GM19351 (cell line): ENCODE results near the gene TEKT3.

Source experiments
- ATAC-seq: cut with Tn5 transposase; IDR thresholded peaks from one replicate; pipeline ENCODE4 v1.9.1; 2021; ENCODE audit warnings: mild to moderate bottlenecking, moderate library complexity; ENCODE audit not compliant: unreplicated experiment

Gene TEKT3

DNA sequence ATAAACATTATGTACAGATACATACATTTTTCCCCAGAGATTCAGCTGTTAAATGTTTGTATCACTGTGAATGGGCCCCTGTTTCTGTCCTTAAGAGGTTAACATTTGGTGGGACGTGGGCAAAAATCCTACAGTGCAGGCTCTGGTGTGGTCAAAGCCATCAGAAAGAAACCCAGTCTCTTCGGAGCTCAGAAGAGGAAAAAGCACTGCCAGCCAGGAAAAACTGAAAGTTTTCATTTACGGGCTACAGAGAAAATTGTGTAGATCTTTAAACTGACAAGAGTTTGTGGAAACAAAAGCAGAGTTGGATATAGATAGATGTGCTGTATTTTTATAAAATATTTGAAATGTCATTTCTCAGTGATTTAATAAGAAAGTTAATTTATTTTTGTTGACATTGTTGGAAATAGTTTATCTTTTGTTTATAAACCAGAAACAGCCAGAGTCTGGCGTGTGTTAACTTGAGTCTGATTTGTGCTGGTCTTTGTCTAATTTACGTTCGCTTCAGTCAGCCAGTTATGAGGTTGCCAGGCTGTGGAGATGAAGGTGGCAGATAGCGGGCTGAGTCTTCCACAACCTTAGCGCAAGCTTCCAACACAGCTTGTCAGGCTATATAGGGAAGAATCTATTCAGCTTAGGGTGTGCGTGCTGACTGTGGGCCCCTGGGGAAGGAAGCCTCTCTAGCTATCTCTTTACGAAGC, 9.5 kb upstream of the TEKT3 start:
- no peak for ATAC-seq

DNA sequence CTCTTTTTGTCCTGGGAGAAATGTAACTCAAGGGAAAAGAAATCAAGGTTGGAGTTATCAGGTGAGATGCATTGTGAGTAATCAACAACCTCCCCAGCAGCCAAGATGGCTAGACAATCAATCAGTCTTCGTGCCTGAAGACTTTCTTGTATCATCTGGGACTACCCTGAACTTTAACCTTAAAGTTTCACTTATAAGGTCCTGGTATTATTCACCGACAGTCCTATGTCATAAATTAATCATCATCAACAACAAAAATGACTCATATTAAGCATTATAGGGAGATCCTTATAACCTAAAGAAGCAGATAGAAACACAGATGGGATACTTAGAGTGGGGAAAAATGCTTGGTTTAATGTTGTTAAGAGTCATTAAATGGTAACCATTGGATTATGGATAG, 7.7 kb upstream of the TEKT3 start:
- ATAC-seq: no peak

DNA sequence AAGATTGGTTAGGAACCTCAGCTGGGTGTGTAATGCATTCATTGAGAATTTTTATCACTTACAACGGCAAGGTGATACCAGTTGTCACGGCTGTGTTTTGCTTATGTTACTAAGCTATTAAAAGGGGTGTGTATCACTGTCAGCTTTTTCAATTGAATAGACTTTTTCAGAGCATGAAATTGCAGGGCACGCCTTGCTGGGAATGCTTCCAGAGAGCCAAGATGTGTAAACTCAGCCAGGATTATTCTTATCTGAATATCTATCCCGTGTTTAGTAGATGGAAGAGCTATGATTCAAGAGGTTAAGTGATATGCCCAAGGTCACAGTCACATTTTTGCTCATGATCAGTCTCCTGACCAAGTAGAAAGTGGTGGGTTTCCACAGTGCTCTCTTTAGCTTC, 6.6 kb upstream of the TEKT3 start:
- ATAC-seq: no peak

DNA sequence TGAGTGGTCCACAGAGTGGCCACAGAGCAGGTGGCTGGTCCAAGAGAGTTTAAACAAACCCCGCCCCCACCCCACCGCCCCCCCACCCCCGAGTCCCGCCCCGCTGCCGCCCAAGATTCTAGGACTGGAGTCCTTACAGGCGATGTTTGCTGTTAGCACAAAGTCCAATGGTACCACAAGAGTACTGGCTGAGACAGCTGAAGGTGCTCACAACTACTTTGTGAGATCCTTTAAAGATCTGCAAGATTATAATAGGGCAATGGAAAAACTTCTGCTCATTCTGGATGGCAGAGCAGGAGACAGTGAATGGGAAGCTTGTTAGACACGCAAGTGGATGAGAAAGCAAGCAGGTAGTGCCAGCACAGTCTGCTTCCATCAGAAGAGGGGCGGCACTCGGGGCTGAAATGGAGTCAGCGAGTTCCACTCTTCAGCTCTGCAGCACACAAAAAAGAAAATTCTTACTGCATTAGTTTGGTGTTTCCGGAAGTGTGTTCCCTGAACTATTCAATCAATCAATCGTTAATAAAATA, 4.7 kb upstream of the TEKT3 start:
- ATAC-seq: no peak

DNA sequence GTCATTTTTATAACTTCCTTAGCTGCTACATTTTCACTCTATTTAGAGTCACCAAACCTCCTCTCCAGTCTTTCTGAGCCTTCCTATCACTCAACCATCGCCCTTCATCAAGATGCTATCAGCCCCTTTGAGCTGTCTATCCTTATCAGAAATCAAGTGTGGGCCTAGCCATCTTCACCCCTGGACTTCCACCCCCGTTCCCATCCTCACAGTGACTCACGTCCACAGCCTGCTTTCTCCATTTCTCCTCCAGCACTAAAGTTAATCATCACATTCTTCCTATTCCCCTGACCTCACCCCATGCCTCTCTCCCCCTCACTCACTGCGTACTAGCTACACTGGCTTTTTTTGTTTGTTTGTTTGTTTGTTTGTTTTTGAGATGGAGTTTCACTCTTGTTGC, 2.4 kb upstream of the TEKT3 start:
- no peak for ATAC-seq

DNA sequence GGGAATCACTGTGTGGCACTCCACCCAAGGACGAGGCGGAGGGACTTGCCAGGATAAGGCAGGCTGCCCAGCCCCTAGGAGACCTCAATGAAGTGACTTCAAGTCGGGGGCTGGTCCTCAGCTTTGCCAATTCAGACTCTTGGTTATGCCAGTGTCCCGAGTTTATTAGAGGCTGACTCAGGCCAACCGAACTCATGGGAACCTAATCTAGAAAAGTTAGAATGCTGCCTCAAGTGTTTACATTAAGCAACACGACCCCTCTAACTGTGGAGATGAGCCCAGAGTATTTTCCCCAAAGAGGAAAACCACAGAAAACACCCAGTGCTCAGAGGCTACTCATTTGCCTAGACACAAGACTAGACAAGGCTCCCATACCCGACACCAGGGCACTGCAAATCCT, 1.1 kb upstream of the TEKT3 start:
- ATAC-seq: no peak

DNA sequence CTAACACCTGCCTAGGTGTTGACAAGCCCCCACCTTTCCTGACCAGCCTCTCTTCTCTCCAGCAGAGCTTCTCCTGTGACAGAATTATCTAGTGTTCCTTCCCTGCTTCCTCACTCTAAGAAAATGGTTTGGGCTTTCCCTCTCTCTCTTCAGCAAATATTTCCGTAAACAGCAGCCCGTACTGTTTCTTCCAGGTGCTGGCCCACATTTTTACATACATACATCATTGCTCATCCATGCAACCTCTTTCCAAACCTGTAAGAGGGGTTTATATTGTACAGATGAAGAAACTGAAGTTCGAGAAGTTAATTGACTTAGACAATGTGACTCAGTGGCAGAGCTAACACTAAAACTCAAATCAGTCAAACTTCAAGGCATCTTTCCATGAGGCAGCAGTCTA, 569 bp upstream of the TEKT3 start:
- ATAC-seq: no peak

DNA sequence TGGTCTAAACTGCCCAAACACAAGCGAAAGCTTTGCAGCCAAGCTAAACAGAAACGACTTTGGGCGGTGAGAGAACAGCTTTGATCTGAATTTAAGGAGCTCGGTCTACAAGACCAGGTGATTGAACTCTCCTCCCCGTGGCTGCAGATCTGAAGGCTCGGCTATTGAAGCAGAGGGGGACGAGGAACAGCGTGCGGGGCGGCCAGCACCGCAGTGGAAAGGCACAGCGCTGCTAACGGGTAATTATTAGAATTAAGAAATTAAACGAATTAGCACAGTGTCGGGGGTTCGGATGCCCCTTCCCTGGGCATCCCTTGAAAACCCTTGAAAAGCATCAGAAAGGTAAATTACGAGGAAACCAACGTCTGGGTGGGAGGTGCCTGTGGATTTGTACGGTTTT, 431 bp downstream of the TEKT3 start:
- ATAC-seq: no peak

DNA sequence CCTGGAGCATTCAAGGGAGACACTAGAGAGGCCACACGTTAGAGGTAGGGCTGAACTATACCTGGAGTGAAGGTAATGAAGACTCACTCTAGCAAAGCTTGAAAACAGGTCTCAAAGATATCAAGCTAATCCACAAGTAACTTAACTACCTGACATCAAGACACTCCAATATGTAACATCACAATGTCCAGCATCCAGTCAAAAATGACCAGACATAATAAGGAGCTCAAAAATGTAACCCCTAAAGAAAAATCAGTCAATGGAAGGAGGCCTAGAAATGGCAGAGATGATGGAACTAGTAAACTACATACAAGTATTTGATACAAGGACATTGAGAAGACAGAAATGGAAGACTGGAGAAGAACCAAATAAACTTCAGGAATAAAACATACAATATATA, 6.0 kb downstream of the TEKT3 start:
- ATAC-seq: no peak

DNA sequence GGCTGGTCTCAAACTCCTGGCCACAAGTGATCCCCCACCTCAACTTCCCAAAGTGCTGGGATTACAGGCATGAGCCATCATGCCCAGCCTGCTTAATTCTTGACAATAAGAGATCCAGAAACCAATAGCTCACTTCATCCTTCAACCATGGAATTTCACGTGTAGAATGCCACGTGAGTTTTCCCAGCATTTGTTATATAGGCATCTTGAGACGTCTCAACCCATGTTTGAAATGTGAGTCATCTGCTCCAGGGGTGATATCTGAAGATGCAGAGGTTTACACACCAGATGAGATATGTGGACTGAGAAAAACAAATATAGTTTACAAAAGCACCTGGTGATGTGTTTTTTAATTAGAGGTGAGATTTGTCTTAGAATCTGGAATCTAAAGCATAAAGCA, 7.1 kb downstream of the TEKT3 start:
- no peak for ATAC-seq

DNA sequence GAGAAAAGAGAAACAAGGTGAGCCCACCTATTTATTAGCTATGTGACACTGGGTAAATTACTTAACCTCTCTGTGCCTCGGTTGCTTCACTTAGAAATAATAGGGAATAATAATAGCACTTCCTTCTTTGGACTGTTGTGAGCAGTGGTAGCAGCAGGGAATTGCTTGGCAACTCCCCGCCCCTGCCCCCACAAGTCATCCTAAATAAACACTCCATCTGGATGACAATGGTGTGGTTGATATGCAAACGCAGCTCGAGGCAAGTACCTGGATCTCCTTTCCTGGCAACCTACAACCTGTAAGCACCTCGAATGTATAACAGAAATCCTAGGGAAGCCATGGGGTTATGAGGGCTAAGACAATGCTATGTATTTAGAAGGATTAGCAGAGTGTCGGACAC, 9.1 kb downstream of the TEKT3 start:
- ATAC-seq: no peak

DNA sequence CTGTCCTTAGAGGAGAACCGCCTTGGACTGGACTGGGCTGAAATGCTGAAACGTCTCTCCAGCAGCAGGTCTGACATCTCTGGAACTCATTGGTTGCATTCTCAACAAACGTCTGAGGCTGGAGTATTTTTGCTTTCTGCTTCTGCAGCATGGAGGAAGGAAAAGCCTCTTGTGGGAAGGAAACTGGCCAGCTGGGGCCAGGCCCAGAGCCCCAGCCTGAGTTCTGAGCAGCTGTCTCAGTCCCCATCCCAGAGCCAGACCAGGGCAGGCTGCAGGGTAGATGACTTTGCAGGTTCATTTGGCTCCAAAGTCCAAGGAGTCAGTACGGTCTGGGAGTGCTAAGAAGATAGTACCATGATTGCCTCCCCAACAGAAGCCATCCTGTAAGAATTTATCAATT, 18.3 kb downstream of the TEKT3 start:
- ATAC-seq: no peak

DNA sequence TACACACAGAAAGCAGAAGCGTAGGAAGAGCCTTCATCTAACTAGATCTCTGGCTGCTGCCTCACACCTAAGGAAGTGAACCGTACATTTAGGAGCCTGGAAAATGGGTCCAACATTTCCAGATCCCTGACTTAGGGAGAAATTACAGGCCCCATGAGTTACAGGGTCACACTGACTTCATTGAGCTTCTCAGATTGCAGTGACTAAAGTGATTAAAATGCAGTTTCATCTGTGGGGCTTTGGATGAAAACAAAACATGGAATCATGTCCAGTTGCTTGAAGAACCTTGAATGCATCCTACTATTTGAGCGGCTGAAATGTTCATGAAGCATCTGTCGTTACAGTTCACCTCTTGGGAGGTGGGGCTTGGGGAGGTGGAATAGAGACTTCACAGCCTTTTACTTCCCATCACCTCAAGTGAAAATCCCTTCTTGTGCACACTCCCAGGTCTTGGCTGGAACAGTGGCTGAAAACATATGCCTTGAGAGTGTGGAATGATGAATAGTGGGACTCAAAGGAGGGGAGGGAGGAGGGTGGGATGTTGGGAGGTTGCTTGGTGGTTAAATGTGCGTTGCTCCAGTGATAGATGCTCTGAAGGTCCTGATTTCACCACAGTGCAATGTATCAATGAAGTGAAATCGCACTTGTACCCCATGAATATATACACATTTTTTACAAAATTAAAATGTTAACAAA, 19.7 kb downstream of the TEKT3 start:
- no peak for ATAC-seq

DNA sequence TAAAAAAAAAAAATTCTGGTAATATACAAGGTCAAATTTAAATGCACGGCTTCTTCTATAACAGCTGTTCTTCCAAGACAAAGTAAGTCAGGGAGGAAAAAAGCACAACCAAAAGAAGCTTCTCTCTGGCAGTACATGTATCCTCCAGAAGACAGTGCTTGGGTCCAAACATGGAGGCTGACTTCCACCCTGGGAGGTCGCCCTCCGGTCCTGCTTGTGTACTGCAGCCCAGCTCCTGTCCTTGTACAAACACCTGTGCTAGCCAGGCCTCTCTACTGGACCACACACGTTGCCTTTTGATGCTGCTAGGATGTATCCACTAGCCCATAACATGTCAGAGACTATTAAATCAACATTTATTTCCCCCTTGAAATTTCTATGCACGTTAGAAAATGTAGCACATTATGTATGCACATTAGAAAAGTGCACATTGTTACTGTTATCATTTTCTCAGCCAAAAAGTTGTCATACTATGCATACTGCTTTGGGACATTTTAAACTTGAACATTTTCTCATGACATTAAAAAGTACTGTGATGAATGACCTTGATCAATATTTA, 21.9 kb downstream of the TEKT3 start:
- ATAC-seq: no peak

DNA sequence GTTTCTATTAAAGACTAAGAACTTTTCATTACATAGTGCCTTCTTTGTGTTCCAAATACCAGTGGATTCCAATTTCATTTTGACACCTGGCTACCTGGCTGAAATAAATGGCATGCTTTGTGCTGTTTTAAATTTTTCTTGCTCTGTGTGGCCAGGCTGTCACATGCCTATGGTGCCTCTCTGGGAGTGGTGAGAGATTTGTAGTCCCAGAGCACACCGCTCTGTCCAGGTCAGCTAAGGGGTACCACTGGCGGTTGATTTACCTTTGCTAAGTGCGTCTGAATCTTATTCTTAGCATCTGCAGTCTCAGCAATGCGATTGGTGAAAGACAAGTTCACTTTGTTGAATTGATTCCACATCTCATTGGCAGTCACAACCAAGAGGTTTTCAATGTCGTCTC, 29.4 kb downstream of the TEKT3 start:
- ATAC-seq: no peak

DNA sequence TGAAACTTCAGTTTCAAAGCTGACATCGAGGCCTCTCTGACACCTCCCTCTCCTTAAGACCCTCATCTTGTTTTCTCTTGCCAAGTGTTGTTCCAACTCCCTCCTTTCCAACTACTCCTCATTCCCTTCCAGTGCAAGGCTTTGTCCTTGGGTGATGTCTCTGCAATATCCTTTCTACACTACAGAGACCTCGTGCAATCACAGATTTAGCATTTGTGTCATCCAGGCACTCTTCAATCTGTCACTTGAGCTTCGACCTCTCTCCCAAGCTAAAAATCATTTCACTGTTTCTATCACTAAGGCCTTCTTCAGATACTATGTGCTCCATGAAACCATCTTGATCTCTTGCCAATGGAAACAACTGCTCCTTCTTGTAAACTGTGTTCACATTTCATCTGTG, 31.6 kb downstream of the TEKT3 start:
- no peak for ATAC-seq

DNA sequence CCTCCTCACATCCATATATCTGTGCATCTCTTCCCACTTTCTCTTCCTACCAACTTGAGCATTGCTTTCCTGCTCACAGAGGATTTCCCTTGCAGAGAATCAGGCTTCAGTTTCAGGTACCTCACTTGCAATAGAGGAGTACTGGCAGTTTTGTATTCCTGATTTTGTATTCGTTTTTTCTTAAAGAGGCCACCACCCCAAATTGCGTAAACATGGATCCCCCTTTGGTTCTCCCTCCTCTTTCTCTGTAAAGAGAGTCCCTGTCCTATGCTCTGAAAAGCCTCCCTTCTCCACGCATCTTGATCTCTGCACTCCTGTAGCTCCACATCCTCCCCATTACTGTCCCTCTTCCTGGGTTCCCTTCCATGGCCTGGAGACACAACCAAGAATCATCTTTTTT, 32.2 kb downstream of the TEKT3 start:
- ATAC-seq: no peak

DNA sequence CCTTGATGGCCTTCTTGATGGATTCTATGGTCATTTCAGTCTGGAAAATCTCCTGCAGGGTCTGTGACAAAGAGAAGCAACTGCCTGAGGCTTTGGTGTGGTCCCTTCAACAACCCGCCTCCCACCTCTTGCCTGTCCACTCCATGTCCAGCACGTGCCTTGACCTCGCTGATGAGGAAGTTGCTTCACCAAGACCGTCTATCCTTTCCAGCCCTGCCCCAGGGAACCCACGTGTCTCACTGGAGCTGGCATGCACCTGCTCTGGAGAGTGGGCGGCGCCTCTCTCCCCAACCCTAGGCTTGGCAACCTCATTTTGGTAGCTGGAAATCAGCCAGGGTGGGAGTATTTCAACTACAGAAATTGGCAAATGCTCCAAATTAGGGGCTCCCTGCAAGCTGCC, 32.6 kb downstream of the TEKT3 start:
- ATAC-seq: no peak

DNA sequence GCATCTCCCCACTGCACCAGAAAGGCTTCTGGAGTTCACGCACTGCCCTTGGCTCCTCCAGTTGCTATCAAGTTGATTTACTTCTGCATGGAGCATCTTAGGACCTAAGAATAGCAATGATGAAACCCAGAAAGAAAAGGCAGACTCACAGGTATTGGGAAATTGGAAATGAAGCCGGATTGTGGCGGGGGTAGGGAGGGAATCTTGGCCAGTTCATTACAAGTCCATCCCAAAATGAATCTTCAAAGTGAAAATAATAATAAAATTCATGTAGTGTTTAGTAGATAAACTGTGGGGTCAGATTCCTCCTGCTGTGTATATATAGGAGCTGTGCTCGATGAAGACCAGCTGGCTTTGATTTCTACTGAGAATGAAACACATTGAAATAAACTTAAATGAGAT, 33.7 kb downstream of the TEKT3 start:
- ATAC-seq: no peak

DNA sequence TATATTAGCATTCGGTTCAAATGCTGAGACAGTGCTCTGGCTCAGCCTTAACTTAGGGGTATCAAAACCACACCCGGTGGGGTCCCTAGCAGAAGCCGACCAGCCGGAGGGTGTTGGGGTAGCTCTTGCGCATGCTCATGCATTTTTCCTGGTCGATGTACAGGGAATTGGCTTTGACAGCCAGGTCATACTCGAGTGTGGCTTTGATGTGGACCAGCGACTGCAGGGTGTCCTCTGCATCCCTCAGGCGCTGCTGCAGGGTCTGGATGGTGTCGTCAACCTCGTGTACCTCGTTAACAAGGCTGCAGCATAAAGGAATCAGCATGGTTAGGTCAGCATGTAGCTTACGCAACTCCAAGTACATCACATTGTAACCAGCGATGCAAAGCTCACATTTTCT, 37.5 kb downstream of the TEKT3 start:
- no peak for ATAC-seq

DNA sequence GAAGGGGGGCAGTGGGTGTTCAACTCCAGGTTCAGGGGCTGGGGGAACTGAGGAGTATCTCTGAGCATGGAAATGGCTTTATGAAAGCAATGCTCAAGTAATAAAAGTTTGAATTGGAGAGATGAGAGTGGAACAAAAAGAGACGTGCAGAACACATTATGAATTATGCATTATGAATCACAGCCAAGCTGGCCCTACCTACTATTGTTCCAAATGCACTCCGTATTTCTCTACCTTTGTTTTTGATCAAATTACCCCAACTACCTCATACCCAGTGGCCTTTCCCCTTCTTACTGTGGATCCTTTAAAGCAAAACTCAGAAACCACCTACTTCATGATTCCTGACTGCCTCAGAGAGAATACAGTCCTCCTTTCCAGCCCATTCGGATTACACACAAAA, 38.1 kb downstream of the TEKT3 start:
- no peak for ATAC-seq

DNA sequence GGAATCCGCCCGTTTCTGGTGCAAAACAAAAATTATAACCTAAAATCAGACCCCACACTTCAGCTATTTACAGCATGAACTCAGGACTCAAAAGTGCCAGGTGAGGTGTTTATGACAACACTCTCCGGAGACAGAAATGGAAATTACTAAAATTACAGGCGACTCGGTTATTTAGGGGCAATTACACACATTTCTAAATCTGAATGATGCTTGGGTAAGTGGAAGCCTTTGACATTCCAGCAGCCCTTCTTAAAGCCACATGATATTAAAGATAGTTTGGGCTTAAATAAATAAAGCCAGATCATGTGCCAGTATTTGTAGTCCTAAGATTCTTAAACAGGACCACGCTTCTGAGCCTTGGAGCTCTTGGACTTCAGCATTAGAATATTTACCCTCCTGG, 39.6 kb downstream of the TEKT3 start:
- ATAC-seq: no peak
